DMS79 (cell line): ENCODE results near the gene SCARF1.

Source experiments
- DNase-seq: peaks from one replicate; lab custom pipeline; 2025; lab: John Stamatoyannopoulos, UW

Gene SCARF1

GRCh38 chr17:1648963-1649843 is 3.7 kb upstream of the SCARF1 start:
- DNase-seq: no peak

GRCh38 chr17:1648173-1648962 is 2.8 kb upstream of the SCARF1 start:
- no peak for DNase-seq

GRCh38 chr17:1647802-1648171 is 2.3 kb upstream of the SCARF1 start:
- no peak for DNase-seq

GRCh38 chr17:1646199-1646875 is 805 bp upstream of the SCARF1 start:
- DNase-seq: no peak

GRCh38 chr17:1644493-1645206 is 882 bp downstream of the SCARF1 start:
- DNase-seq: no peak

DNA sequence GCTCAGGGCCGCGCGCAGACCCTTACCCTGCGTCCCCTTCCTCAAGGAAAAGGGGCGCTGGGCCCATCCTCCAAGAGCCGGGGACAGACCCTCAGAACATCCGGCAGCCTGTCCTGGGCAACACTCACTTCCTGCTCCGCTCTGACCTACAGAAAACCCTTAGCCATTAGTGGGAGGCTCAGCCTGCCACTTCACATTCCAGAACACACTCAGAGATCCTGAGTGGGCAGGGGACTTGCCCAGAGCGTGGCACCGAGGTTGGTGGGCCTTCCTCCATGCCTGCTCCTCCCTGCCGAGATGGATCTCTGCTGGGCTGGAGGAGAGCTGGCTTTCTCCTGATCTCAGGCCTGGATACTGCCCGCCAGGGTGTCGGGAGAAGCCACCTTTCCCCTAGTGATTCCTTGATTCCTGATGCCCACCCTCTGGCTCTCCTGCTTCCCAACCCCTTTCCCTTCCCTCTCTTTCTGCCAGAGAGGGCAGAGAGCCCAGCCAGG is 1.5 kb downstream of the SCARF1 start:
- DNase-seq: no peak

DNA sequence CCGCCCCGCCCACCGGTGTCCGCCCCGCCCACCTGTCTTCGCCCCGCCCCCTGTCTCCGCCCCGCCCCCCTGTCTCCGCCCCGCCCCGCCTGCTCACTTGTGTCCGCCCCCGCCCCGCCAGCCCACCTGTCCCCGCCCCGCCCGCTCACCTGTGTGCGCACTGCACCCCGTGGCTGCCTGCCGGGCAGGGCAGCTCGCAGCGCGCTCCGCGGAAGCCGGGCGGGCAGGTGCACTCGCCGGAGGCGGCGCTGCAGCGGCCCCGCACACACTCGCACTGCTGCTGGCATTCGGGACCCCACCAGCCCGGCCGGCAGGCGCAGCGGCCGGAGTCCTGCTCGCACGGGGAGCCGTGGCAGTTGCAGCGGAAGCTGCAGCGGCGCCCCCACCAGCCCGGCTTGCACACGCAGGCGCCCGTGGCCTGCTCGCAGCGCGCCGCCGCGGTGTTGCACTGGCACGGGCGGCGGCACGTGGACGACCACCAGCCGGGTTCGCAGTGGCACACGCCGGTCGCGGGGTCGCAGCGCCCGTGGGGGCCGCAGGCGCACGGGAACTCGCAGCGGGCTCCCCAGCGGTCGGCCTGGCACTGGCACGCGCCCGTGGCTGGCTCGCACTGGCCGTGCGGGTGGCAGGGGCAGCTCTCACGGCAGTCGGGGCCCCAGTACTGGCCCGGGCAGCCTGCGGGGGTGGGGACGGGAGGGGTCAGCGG is 2.1 kb downstream of the SCARF1 start:
- no peak for DNase-seq

DNA sequence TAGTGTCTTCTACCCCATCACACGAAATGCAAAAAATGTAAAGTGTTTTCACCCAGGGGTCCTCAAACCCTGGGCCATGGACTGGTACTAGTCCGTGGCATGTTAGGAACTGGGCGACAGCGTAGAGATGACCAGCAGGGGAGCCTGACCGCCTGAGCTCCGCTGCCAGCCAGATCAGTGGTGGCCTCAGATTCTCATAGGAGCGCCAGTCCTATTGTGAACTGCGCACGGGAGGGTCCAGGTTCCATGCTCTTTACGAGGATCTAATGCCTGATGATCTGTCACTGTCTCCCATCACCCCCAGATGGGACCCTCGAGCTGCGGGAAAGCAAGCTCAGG is 4.5 kb downstream of the SCARF1 start:
- no peak for DNase-seq

GRCh38 chr17:1640329-1641064 is 5.0 kb downstream of the SCARF1 start:
- no peak for DNase-seq

- DNase-seq: peak; percentile 9
Observed at GRCh38 chr17:1639549-1640180, 5.9 kb downstream of the SCARF1 start.

DNA sequence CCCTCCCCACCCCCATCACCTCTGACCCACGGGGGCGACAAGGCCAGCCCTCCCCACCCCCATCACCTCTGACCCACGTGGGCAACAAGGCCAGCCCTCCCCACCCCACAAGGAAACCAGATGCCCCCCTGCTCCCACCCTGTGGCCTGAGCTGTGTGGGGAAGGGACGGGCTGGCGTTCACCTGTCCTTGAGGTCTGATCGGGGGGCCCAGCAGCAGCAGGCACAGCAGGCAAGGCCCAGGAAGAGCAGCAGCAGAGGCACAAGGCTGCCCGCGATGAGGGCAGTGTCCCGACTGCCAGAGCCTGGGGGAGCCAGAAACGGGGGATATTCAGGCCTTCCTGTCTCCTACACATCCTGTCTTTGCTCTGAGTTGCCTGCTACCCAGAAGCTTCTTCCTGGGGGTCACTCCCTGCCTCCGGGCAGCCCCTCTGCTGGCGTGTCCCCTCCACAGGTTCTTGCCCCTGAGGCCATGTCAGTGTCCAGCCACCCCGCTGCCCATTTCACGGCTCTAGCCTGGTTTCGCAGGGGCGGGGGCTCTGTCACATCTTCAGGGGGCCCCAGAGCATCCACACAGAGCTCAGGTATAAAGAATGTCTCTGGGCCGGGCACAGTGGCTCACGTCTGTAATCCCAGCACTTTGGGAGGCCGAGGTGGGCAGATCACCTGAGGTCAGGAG is 6.8 kb downstream of the SCARF1 start:
- DNase-seq: no peak

DNA sequence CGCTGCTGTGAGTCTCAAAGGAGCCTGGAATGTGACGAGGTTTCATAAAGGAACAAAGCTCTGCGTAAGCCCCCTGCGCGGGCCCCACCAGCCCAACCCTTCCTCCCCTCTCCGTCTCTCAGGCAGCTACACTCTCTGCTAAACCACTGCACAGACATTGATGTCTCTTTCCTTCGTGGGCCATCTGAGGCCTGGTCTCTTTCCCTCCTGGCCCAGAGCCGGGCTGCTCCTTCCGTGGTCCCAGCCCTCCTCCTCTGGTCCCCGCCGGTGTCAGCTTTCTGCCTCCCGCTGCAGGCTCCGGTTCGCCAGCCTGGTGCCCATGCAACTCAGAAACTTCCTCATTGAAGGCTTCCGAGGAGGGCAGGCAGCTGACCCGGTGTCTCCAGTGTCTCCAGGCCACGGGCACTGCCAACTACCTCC is 7.4 kb downstream of the SCARF1 start:
- no peak for DNase-seq

DNA sequence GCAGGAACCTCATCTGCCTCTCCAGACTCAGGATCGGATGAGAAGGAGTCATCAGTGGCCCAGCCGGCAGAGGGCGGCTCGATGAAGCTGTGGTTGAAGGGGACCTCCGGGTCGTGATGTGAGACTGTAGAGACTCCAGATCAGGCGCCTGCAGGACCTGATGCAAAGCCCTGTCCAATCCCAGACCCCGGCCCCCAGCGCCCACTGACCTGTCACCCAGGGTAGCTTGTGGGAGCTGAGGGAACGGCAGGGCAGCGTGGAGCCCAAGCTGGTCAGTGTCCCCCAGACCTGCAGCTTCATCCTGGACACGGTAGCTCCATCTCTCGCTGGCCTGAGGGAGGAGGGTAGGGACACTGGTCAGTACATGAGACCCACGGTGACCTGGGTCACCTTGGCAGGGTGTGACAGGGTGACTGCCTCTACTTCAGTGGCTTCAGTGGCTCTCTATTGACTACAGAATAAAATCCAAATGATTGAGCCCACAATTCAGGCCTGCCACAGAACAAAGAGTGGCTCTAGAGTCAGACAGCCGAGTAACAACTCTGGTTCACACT is 8.7 kb downstream of the SCARF1 start:
- DNase-seq: no peak

DNA sequence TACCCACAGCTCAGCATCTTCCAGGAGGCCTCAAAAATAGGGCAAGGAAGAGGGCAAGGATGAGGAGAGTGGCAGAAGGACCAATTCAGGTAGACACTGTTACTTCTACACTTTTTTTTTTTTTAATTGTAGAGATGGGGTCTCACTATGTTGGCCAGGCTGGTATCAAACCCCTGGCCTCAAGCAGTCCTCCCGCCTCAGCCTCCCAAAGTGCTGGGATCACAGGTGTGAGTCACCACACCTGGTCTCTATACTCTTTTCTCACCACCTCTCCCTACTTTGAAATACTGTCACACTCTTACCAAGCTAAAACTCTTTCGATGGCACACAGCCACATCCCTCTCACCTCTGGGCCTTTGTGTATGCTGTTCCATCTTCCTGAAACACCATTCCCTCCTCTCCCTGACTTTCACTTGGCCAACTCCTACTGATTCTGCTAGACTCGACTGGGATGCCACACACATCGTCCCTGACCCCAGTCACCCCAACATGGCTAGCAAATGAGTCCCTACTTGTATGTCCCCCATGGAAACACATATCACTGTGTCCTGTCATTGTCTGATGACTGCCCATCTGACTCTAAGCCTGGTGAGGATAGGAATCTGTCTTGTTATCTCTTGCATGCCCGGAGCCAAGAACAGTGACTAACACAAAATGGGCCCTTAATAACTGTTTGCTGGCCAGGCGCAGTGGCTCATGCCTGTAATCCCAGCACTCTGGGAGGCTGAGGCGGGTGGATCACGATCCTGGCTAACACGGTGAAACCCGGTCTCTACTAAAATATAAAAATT is 9.7 kb downstream of the SCARF1 start:
- DNase-seq: no peak

- DNase-seq: no peak
Observed at GRCh38 chr17:1634841-1635650, 10.5 kb downstream of the SCARF1 start.

- DNase-seq: no peak
Observed at GRCh38 chr17:1630662-1631061, 14.9 kb downstream of the SCARF1 start.

DNA sequence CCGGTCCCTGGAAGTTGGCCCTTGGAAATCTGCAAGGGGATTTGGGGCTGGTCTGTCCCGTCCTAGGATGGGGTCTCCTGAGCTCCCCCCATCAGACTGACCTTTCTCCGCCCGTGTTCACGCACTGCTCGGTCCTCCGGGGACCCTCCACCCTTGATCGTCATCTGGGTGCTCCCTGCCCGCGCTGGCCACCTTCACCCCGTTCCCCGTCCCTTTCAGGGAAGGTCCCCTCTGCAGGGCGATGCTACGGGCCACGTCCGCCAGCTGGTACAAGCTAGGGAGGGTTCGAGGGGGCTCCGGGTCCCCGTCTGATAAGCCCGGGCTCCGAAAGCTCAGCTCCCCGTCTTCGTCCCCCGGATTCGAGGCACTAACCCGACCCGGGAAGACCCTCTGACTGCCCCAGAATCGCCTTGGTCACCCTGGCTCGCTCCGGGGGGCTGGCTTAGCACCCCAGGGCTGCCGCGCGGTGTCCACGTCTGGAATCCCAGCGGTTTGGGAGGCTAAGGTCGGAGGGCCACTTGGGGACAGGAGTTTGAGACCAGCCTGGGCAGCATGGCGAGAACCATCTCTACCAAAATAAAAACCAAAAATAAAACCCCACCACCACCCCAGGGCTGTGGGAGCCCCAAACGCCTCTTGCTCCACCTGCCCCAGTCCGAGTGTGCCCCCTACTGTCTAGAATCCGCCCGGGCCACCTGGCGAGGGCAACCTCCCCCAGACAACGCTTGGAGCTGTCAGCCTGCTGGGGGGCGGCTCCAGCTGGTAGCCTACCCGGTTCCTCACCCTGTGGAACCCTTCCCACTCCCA is 15.8 kb downstream of the SCARF1 start:
- peak; percentile 3 for DNase-seq
